Thymus (tissue), 11 donors: ENCODE data around the gene TRIM26. TPM values are rescaled to one million over a fixed set of nuclear protein-coding genes. Genes with fewer than 3 reads are reported as not detected.

Experiments used
- DNase-seq, 9 donors: peaks; one replicate each; pipeline ENCODE4 v3.0.0-alpha.2; 2013; ENCODE audit warnings: low spot score in 9 of 9, low read depth in 6 of 9, missing footprints in 1 of 9
- H3K27ac ChIP-seq, 2 donors: one replicate each; pipeline ENCODE4 v1.5.1; 2013; ENCODE audit warnings: control low read depth in 1 of 2, low read depth in 1 of 2, low read length in 1 of 2, mild to moderate bottlenecking in 1 of 2, moderate library complexity in 1 of 2
- H3K27me3 ChIP-seq, 2 donors: one replicate each; pipeline ENCODE4 v1.5.1; 2013; ENCODE audit warnings: low read length in 1 of 2; ENCODE audit not compliant: control insufficient read depth in 2 of 2, insufficient read depth in 1 of 2
- H3K36me3 ChIP-seq, 2 donors: one replicate each; pipeline ENCODE4 v1.5.1; 2013; ENCODE audit warnings: low read length in 1 of 2, mild to moderate bottlenecking in 1 of 2, moderate library complexity in 1 of 2; ENCODE audit not compliant: control insufficient read depth in 2 of 2, insufficient read depth in 2 of 2
- H3K4me1 ChIP-seq, 2 donors: one replicate each; pipeline ENCODE4 v1.5.1; 2013; ENCODE audit warnings: low read length in 2 of 2; ENCODE audit not compliant: control insufficient read depth in 2 of 2, insufficient read depth in 2 of 2
- H3K4me3 ChIP-seq, 2 donors: one replicate each; pipeline ENCODE4 v1.5.1; 2013; ENCODE audit warnings: low read length in 2 of 2, control low read depth in 1 of 2, mild to moderate bottlenecking in 1 of 2
- H3K9me3 ChIP-seq, 2 donors: one replicate each; pipeline ENCODE4 v1.5.1; 2013; ENCODE audit warnings: low read length in 1 of 2, mild to moderate bottlenecking in 1 of 2; ENCODE audit not compliant: control insufficient read depth in 2 of 2, insufficient read depth in 1 of 2
- WGBS: extraction: QIAGEN DNeasy Blood & Tissue Kit; methylation state at CpG from one replicate; pipeline ENCODE4 v1.1.7; 2013; 5-methylcytosine and 5-hydroxymethylcytosine counted together
- polyA plus RNA-seq: library from polyadenylated mRNA; stranded (reverse); fragments of 200-250 nt; gene quantifications from one replicate; pipeline ENCODE4 v1.2.3, GENCODE V29; 2013
- total RNA-seq: library from RNA; stranded (reverse); fragments of 120-200 nt; gene quantifications from one replicate; pipeline ENCODE4 v1.2.4, GENCODE V29; 2013
- donor health status: healthy.

TRIM26 gene
- total and polyA plus RNA-seq, 2 donors = 19.7 to 31.3 TPM

- WGBS = 87% methylated on average over 4 of the region's 4 CpGs
- no peak overlapping the region for H3K27ac ChIP-seq
- H3K4me1 ChIP-seq = peaks cover 2% of the 10 kb centered on the region in 2 donors
These were observed 10.8 kb downstream of the TRIM26 start for GRCh38 chr6:30202366-30202765.

DNA sequence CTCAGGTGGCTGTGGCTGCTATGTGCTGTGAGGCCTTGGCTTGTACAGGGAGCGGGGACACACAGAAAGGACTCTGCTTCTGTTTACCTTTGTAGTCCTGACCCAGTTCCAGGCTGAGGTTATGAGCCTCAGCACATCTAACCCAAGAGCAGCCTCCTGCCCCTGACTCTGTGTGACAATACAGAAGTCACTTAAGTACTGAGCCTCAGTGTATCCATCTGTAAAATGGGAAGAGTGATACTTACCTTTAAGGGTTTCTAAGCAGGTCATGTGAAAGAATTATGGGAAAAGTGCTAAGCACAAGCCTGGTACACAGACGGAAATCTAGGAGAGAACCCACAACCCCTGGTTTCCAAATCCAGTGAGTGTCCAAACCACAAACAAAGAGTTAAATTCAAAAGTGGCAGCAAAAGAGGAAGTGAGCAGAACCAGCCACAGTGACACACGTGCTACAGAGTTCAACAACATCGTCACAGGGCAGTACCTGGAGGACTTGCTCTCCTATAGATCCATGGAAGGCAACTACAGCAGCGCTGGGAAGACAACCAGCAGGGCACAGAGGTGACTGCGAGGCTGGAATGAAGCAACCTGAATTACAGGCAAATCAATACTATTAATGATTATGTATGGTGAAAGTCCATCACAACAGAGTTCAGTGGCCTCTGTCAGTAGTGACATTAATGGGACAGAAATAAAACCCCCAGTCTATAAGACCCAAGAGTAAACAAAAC, 12.5 kb downstream of the TRIM26 start:
- no peak for DNase-seq
- 58% methylated on average over 6 of the region's 6 CpGs for WGBS
- no peaks in the 10 kb centered on the region for H3K9me3 ChIP-seq
- H3K36me3 ChIP-seq = peaks cover 41 to 50% of the 10 kb centered on the region in 2 donors
- peaks cover 0 to 2% of the 10 kb centered on the region in 2 donors for H3K4me1 ChIP-seq
- no peak overlapping the region for H3K27ac ChIP-seq
- no peaks in the 10 kb centered on the region for H3K27me3 ChIP-seq
- no peak overlapping the region for H3K4me3 ChIP-seq

More at GRCh38 chr6:30202366-30202765, 10.8 kb downstream of the TRIM26 start:
- H3K36me3 ChIP-seq = peaks cover 25 to 34% of the 10 kb centered on the region in 2 donors
- no peaks in the 10 kb centered on the region for H3K9me3 ChIP-seq
- H3K27me3 ChIP-seq = no peaks in the 10 kb centered on the region
- no peak for DNase-seq
- no peak overlapping the region for H3K4me3 ChIP-seq

DNA sequence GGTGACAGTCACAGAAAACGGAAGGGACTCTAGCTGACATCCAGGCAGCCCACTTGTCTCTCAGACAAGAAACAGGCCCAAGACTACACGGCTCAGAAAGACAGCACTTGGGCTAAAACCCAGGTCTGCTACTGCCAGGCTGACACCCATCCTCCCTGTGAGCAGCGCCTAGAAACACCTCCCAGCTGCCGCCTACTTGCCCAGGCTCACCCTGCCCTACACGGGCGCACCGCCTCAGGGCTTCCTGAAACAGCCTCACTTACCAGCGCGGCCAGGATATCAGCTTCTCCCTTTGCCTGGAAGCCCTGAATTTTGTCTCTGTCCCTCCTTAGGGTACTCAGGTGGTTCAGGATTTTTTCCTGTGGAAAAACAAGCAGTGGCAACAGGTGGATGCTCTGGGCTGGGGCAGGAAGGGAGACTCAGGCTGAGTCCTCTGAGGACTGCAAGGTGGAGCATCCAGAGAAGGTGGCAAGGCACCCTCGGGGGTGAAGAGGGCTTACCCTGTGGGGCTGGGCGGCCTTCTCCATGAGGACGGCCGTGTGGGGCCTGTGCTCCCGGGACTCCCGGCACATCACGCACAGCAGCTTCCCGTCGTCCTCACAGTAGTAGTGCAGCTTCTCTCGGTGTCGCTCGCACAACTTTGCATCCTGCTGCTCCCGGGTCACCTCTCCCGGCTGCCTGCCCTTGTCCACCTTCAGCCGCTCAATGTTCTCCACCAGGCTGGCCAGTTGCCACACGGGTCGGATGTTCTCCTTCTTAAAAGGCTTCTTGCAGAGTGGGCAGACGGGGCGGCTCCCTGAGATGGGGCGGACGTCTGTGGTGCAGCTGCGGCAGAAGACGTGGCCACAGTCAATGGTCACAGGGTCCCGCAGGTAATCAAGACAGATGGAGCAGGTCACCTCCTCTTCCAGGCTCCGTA, 14.8 kb downstream of the TRIM26 start:
- Histone ChIP-seq H3K9me3 (no peaks in the 10 kb centered on the region), H3K27ac (no peak overlapping the region), H3K27me3 (no peaks in the 10 kb centered on the region), H3K36me3 (peaks cover 50 to 58% of the 10 kb centered on the region in 2 donors), H3K4me1 (peaks cover 0 to 2% of the 10 kb centered on the region in 2 donors), H3K4me3 (no peak overlapping the region)
- DNase-seq = no peak
- WGBS = 97% methylated on average over 34 of the region's 34 CpGs

DNA sequence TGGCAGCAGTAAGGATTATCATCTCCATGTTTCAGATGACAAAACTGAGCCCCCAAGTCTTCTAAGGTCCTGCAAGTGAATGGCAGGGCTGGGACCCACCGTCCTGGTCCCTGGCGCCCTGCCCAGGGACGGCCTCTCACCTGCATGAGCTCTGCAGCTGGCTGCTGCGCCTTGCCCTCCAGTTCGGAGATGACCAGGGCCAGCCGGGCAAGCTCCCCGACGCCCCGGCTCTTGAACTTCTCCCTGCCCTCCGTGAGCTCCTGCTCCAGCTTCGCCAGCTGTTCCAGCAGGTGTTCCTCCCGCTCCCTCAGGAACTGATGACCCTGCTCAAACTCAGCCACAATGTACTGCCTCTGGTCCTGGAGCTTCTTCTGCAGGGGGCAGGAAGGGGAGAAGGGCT, 16.8 kb downstream of the TRIM26 start:
- DNase-seq = no peak
- Histone ChIP-seq H3K27me3 (no peaks in the 10 kb centered on the region), H3K4me1 (peaks cover 0 to 2% of the 10 kb centered on the region in 2 donors), H3K27ac (no peak overlapping the region), H3K4me3 (no peak overlapping the region), H3K36me3 (peaks cover 57 to 59% of the 10 kb centered on the region in 2 donors), H3K9me3 (no peaks in the 10 kb centered on the region)
- WGBS = 98% methylated on average over 12 of the region's 12 CpGs

- Histone ChIP-seq H3K4me3 (no peak overlapping the region), H3K27ac (no peak overlapping the region), H3K9me3 (no peaks in the 10 kb centered on the region), H3K27me3 (no peaks in the 10 kb centered on the region), H3K36me3 (peaks cover 60 to 64% of the 10 kb centered on the region in 2 donors), H3K4me1 (peaks cover 0 to 2% of the 10 kb centered on the region in 2 donors)
- 100% methylated on average over 1 of the region's 1 CpG for WGBS
- no peak for DNase-seq
These were observed 17.3 kb downstream of the TRIM26 start for GRCh38 chr6:30195951-30196350.

DNA sequence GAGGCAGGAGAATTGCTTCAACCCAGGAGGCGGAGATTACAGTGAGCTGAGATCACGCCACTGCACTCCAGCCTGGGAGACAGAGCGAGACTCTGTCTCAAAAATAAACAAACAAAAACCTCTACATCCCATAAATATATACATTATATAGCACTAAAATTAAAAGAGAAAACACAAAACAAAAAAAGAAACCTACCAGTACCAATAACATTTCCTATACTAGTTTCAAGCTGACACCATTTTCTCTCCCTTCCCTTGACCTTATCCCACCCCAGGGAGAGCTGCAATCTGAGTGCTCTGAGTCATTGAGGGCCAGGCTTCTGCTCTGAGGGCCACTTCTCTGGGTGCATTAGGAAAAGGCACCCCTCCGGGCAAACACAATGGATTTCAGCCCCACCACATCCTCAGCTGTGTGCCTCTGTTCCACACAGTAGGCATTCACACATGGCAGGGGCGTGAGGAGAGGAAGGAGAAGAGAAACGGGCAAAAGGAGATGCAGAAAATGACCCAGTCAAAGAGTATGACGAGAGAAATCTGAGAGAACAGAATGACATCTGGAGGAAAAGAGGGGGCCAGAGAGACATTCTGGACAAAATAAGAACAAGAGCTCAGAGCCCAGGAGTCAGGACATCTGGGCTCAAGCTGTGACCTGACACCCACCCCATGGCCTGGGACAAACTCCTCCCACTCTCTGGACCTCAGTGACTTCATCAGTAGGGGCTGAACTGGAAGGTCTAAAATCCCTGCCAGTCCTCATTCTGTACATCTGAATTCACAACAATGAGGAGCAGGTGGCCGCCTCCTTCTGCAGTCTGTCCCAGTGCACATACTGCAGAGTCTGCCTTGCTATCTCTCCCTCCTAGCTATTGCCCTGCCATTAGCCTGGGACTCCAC, 18.2 kb downstream of the TRIM26 start:
- Histone ChIP-seq H3K4me1 (no peaks in the 10 kb centered on the region), H3K4me3 (no peak overlapping the region), H3K27ac (no peak overlapping the region), H3K36me3 (peaks cover 61 to 66% of the 10 kb centered on the region in 2 donors), H3K27me3 (no peaks in the 10 kb centered on the region), H3K9me3 (no peaks in the 10 kb centered on the region)
- DNase-seq = no peak
- 95% methylated on average over 8 of the region's 8 CpGs for WGBS

DNA sequence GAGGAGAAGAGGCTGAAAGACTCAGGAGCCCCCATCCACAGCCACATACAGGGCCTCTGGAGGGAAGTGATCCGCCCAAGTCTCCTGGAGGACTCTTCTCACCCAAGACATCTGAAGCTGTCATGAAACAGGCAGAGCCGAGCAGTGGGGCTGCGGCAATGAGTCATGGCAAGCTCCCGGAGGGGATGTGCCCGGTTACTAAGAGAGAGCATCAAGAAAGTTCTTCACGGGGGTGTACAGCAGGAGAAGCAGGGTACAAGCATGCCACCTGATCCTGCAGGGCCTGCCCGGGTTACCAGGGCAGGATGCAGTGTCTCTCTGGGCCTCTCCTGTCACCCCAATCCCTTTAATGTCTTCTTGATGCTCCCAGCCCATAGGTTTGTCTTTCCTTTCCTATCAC, 21.1 kb downstream of the TRIM26 start:
- Histone ChIP-seq H3K27me3 (no peaks in the 10 kb centered on the region), H3K36me3 (peaks cover 63 to 68% of the 10 kb centered on the region in 2 donors), H3K27ac (no peak overlapping the region), H3K4me1 (no peaks in the 10 kb centered on the region), H3K4me3 (no peak overlapping the region), H3K9me3 (no peaks in the 10 kb centered on the region)
- DNase-seq = no peak
- 99% methylated on average over 7 of the region's 7 CpGs for WGBS

- Histone ChIP-seq H3K36me3 (peaks cover 67% of the 10 kb centered on the region in 2 donors), H3K27me3 (no peaks in the 10 kb centered on the region), H3K4me3 (no peak overlapping the region), H3K4me1 (no peaks in the 10 kb centered on the region), H3K27ac (no peak overlapping the region), H3K9me3 (no peaks in the 10 kb centered on the region)
- no peak for DNase-seq
- WGBS = 98% methylated on average over 5 of the region's 5 CpGs
These were observed 24.7 kb downstream of the TRIM26 start for GRCh38 chr6:30188541-30188940.
